Caki2 (cell line): ENCODE results near the gene ACR. TPM values are rescaled to one million over a fixed set of nuclear protein-coding genes. Genes with fewer than 3 reads are reported as not detected.
A peak's percentile ranks its signal among the peaks of the same experiment; 100 is the strongest.
"Not testable (repeated sequence)": the region's sequence is repeated elsewhere in the genome, so short reads cannot be mapped to it uniquely, and the experiment has no call there.

ENCODE experiments used
- DNase-seq: peaks from one replicate; pipeline ENCODE4 v3.0.0-alpha.2; 2015; ENCODE audit warnings: low read depth
- in situ Hi-C: cut with HindIII; loops from 2 replicates; pipeline ENCODE4 v1.10.0; 2016; ENCODE audit warnings: low sequenced_read_pairs, low pct_unique_long_range_greater_than_20kb, mixed read lengths
- total RNA-seq: library from RNA; depleted of rRNA; stranded (reverse); fragments of >200 nt; shearing (Covaris generic); gene quantifications from 2 replicates; pipeline ENCODE4 v1.2.3, GENCODE V29; 2014; ENCODE audit warnings: low replicate concordance

Gene ACR
- total RNA-seq, 1 experiment from 2014 or later = not detected

- DNase-seq = no peak
- in situ Hi-C loops = no loop called here
Observed at GRCh38 chr22:50727678-50728522, 10.1 kb upstream of the ACR start.

DNA sequence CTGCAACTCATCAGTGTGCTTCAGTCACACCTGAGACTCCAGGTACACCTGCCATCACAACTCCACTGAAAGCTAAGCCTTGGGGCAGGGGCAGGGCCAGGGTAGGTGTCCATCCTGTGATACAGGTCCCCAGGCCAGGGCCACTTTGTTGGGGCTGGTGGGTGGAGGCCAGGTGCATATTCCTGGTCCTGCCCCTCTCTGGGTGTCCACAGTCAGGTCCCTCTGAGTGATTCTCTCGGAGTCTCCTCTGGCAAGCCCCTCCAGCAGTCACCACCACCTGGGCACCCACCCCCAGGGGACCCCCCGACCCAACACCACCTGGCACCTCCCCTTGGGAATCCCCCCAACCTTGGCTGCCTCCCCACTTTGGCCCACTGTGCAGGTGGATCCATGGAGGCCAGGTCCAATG lies 9.5 kb upstream of the ACR start:
- DNase-seq = no peak
- in situ Hi-C loops = no loop called here

- in situ Hi-C loops = no loop called here
- no peak for DNase-seq
Observed at GRCh38 chr22:50729391-50730012, 8.5 kb upstream of the ACR start.

- no peak for DNase-seq
- in situ Hi-C loops = no loop called here
Observed at GRCh38 chr22:50730013-50730891, 7.8 kb upstream of the ACR start.

DNA sequence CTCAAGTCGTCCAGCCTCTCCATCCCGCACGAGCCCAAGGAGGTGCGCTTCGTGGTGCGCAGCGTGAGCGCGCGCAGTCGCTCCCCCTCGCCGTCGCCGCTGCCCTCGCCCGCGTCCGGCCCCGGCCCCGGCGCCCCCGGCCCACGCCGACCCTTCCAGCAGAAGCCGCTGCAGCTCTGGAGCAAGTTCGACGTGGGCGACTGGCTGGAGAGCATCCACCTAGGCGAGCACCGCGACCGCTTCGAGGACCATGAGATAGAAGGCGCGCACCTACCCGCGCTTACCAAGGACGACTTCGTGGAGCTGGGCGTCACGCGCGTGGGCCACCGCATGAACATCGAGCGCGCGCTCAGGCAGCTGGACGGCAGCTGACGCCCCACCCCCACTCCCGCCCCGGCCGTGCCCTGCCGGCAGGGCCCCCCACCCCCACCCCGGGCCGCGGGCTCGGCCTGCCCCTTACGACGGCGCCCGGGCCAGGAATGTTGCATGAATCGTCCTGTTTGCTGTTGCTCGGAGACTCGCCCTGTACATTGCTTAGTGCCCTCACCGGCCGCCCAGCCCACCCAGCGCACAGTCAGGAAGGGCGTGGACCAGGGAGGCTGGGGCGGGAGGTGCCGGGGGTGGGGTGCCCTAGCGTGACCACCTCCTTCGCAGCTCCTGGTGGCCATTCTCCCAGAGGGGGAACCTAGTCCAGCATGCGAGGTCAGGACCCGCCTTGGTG lies 6.9 kb upstream of the ACR start:
- in situ Hi-C loops = no loop called here
- no peak for DNase-seq

- DNase-seq = peak; percentile 32
- in situ Hi-C loops = no loop called here
Observed at GRCh38 chr22:50731811-50732624, 6.0 kb upstream of the ACR start.

DNA sequence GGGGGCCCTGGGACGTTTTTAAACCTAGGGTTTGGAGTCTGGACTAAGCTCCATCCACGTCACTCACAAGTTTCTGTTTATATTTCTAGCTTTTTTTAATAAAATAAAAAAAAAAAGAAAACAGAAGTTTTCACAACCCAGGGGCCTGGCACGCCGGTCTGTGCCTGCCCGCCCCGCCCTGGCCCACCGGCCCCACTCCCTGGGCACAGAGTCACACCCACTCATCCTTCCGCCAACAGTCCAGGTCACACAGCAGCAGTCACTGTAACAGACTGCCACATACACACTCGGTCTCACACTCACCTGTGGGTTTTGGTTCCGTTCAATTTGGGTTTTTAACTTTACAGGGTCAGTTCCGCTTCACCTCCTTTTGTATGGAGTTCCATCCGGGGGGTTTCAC lies 5.3 kb upstream of the ACR start:
- no peak for DNase-seq
- in situ Hi-C loops = no loop called here

GRCh38 chr22:50733521-50734342 lies 4.3 kb upstream of the ACR start:
- DNase-seq = no peak
- in situ Hi-C loops = no loop called here

- DNase-seq = no peak
- in situ Hi-C loops = no loop called here
Observed at GRCh38 chr22:50734343-50734771, 3.6 kb upstream of the ACR start.

DNA sequence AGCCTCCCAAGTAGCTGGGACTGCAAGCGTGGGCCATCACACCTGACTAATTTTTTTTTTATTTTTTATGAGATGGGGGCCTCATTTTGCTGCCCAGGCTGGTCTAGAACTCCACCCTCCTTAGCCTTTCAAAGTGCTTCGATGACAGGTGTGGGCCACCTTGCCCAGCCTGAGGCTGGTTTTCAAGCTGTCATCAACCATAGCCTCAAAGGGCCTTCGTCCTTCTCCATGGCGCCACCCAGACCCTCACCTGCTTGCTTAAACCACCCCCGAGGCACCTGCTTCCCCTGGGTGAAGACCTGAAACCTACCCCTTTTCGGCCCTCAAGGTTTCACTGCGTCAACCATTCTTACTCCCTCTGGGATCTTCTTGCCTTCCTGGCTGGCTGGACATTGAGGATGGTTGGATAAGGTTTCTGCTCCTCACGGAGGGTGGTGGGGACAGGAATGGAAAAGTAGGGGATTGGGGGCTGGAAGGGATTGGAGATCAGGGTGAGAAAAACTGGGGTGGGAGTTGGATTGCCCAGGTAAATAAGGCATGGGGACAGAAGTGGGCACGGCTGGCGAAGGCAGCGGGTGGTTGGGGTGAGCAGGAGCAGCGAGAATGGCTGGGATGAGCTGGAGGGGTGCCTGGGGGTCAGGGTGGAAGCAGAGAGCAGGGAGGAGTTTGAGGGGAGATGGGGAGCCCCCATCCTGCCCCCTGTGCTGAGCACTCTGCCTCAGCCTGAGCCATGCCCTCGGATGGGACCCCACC lies 2.8 kb upstream of the ACR start:
- no peak for DNase-seq
- in situ Hi-C loops = no loop called here

- in situ Hi-C loops = no loop called here
- no peak for DNase-seq
Observed at GRCh38 chr22:50735739-50736030, 2.3 kb upstream of the ACR start.

DNA sequence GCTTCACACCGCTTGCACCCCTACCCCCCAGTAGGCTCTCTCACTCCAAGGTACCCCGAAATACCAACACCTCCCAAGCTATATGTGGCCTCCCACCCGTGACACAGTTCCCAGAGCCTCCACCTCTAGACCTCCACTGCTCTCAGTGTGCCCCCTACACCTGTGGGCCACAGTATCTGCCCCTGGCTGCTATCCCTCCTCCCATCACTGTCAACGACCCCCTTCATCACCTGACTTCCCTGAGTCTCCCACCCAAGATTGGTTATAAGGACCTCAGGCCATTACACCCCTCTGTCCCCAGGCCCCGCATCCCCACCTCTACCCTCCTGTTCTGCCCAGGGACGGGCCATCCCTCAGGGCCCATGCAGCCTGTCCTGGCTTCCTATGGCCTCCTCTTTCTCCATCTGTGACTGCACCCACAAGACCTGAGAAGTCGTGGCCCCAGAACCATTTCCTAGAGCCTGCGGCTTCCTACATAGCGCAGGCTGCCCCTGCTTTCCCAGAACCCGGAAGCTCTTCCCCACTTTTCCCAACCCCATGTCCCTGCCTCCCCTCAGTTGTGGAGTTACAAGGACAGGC lies 734 bp downstream of the ACR start:
- DNase-seq = no peak
- in situ Hi-C loops = no loop called here

DNA sequence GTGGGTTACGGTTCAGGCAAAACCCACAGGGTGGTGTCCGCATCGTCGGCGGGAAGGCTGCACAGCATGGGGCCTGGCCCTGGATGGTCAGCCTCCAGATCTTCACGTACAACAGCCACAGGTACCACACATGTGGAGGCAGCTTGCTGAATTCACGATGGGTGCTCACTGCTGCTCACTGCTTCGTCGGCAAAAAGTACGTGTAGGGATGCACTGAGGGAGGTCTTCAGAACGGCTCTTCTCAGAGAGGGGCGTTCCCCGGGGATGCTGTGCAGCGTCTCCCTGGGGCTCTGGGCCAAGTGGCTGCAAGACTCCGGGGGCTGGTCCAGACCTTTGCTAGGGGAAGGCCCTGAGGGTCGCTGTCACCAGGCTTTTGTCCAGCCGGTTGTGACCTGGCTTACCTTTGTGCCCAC lies 1.3 kb downstream of the ACR start:
- no peak for DNase-seq
- in situ Hi-C loops = no loop called here

DNA sequence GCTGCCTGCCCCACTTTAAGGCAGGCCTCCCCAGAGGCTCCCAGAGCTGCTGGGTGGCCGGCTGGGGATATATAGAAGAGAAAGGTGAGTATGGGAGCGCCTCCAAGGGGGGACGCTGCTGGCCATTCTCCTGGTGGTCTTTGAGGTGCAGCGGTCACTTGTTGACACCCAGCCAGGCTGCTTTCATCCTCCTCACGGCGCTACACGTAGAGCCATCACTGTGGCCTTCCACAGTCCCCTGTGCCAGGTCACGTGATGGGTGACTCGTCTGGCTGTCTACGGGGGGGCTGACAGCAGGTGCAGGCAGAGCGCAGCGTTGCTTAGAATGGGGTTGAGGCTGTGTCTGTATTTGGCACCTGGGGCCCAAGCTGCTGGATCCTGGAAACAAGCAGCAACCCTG lies 1.9 kb downstream of the ACR start:
- in situ Hi-C loops = no loop called here
- no peak for DNase-seq

DNA sequence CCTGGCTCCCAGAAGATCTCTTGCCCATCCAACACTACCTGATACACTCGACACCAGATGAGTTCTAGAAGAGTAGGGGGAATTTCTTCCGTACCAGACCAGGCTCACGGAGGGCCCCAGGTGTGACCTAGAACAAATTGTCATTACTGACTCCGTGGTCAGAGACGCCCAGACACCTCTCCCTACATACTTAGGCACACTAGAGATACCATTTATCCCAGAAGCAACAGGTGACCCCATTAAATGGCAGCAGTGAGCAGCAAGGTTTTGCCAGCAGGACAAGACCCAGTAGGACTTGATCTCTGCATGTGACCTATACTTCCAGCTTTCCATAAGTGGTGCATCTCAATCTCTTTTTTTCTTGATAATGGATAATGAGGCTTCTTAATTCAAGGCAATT lies 2.7 kb downstream of the ACR start:
- in situ Hi-C loops = not testable (repeated sequence)

DNA sequence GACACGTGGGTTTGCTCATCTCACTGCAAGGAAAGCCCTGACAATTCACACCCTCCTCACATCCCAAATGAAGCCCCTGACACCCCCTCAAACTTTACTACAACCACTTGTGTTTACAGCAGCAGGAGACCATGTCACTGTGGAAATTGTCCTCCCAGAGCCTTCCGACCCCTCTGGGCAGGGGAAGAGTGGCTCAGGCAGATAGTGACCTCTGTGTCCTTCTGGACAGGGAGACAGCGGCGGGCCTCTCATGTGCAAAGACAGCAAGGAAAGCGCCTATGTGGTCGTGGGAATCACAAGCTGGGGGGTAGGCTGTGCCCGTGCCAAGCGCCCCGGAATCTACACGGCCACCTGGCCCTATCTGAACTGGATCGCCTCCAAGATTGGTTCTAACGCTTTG lies 6.4 kb downstream of the ACR start:
- in situ Hi-C loops, DNase-seq: not testable (repeated sequence)

More for the DNA sequence above, 2.7 kb downstream of the ACR start:
- DNase-seq = not testable (repeated sequence)
